Stimulated activated naive CD8-positive, alpha-beta T cell treated with anti-CD3 and anti-CD28 coated beads, Interleukin-15, amount 100 ng/mL, for 72 hours (primary cell): ENCODE measurements around the gene CADM4.
"Not testable (repeated sequence)": the region's sequence is repeated elsewhere in the genome, so short reads cannot be mapped to it uniquely, and the experiment has no call there.

ENCODE experiments used
- ATAC-seq: fragments of 150-1000 bp; cut with Tn5 transposase; 2 replicates; pipeline ENCODE4 v1.10.0; 2021; ENCODE audit warnings: mild to moderate bottlenecking, moderate library complexity
- DNase-seq, 2 donors: peaks; one replicate each; pipeline ENCODE4 v3.0.0; 2021 to 2022
- H3K27ac Mint-ChIP-seq, 2 donors: one replicate each; pipeline ENCODE4 v1.8.0; 2022; ENCODE audit warnings: mild to moderate bottlenecking in 2 of 2, mixed read lengths in 2 of 2, moderate library complexity in 2 of 2
- H3K27me3 Mint-ChIP-seq: one replicate; pipeline ENCODE4 v1.8.0; 2022; ENCODE audit warnings: mixed read lengths
- H3K4me1 Mint-ChIP-seq: one replicate; pipeline ENCODE4 v1.8.0; 2022; ENCODE audit warnings: mild to moderate bottlenecking, mixed read lengths
- H3K4me3 Mint-ChIP-seq, 2 donors: one replicate each; pipeline ENCODE4 v1.8.0; 2022; ENCODE audit warnings: mild to moderate bottlenecking in 2 of 2, mixed read lengths in 2 of 2, moderate library complexity in 1 of 2
- H3K9me3 Mint-ChIP-seq, 2 donors: one replicate each; pipeline ENCODE4 v1.8.0; 2022; ENCODE audit warnings: mixed read lengths in 2 of 2

CADM4 gene

GRCh38 chr19:43594710-43595604 lies 44.7 kb downstream of the CADM4 start:
- peak; percentile 74 to 80 for DNase-seq
- Mint-ChIP-seq H3K4me3 (peak overlapping the region; percentile 92 to 98), H3K27ac (peak overlapping the region; percentile 99 to 100), H3K4me1 (peaks cover 70% of the 10 kb centered on the region), H3K27me3 (no peaks in the 10 kb centered on the region), H3K9me3 (no peaks in the 10 kb centered on the region)
- peak; percentile 71 for ATAC-seq

- DNase-seq: no peak
- H3K4me1 Mint-ChIP-seq: peaks cover 74% of the 10 kb centered on the region
- no peaks in the 10 kb centered on the region for H3K9me3 Mint-ChIP-seq
- no peaks in the 10 kb centered on the region for H3K27me3 Mint-ChIP-seq
- peak overlapping the region; percentile 49 to 92 for H3K4me3 Mint-ChIP-seq
- no peak overlapping the region for H3K27ac Mint-ChIP-seq
- no peak for ATAC-seq
These were observed 45.5 kb downstream of the CADM4 start for GRCh38 chr19:43594081-43594697.

GRCh38 chr19:43592800-43593350 lies 46.8 kb downstream of the CADM4 start:
- H3K4me1 Mint-ChIP-seq: peaks cover 62% of the 10 kb centered on the region
- no peak overlapping the region for H3K4me3 Mint-ChIP-seq
- H3K9me3 Mint-ChIP-seq: no peaks in the 10 kb centered on the region
- peak overlapping the region in 1 of 2 donors; percentile 97 for H3K27ac Mint-ChIP-seq
- no peaks in the 10 kb centered on the region for H3K27me3 Mint-ChIP-seq
- DNase-seq (no peak), ATAC-seq (no peak)

GRCh38 chr19:43591904-43592772 lies 47.5 kb downstream of the CADM4 start:
- Mint-ChIP-seq H3K27ac (peak overlapping the region in 1 of 2 donors; percentile 97), H3K4me3 (no peak overlapping the region), H3K9me3 (no peaks in the 10 kb centered on the region), H3K27me3 (no peaks in the 10 kb centered on the region), H3K4me1 (peaks cover 54% of the 10 kb centered on the region)
- DNase-seq: no peak
- no peak for ATAC-seq

- DNase-seq: no peak
- peak overlapping the region; percentile 19 to 35 for H3K27ac Mint-ChIP-seq
- H3K4me3 Mint-ChIP-seq: no peak overlapping the region
- H3K27me3 Mint-ChIP-seq: no peaks in the 10 kb centered on the region
- peaks cover 58% of the 10 kb centered on the region for H3K4me1 Mint-ChIP-seq
- H3K9me3 Mint-ChIP-seq: no peaks in the 10 kb centered on the region
- no peak for ATAC-seq
These were observed 50.0 kb downstream of the CADM4 start for GRCh38 chr19:43589678-43590077.

- Mint-ChIP-seq H3K4me1 (peaks cover 57% of the 10 kb centered on the region), H3K27ac (peak overlapping the region in 1 of 2 donors; percentile 35), H3K27me3 (no peaks in the 10 kb centered on the region), H3K9me3 (no peaks in the 10 kb centered on the region), H3K4me3 (no peak overlapping the region)
- DNase-seq: no peak
- no peak for ATAC-seq
These were observed 50.4 kb downstream of the CADM4 start for GRCh38 chr19:43589277-43589676.

DNA sequence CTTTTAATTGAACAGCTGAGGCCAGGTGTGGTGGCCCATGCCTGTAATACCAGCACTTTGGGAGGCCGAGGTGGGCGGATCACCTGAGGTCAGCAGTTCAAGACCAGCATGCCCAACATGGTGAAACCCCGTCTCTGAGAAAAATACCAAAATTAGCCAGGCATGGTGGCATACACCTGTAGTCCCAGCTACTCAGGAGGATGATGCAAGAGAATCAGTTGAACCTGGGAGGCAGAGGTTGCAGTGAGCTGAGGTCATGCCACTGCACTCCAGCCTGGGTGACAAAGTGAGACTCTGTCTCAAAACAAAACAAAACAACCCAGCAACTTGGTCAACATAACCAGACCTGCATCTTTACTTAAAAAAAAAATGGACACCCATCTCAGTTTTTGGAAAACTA lies 52.6 kb downstream of the CADM4 start:
- not testable (repeated sequence) for H3K27ac Mint-ChIP-seq, H3K4me3 Mint-ChIP-seq, ATAC-seq, DNase-seq, H3K9me3 Mint-ChIP-seq, H3K27me3 Mint-ChIP-seq
- peaks cover 46% of the 10 kb centered on the region for H3K4me1 Mint-ChIP-seq

- Mint-ChIP-seq H3K9me3 (no peaks in the 10 kb centered on the region), H3K27me3 (no peaks in the 10 kb centered on the region), H3K4me1 (peaks cover 53% of the 10 kb centered on the region), H3K4me3 (no peak overlapping the region), H3K27ac (no peak overlapping the region)
- no peak for DNase-seq
- no peak for ATAC-seq
These were observed 53.3 kb downstream of the CADM4 start for GRCh38 chr19:43586346-43586745.

DNA sequence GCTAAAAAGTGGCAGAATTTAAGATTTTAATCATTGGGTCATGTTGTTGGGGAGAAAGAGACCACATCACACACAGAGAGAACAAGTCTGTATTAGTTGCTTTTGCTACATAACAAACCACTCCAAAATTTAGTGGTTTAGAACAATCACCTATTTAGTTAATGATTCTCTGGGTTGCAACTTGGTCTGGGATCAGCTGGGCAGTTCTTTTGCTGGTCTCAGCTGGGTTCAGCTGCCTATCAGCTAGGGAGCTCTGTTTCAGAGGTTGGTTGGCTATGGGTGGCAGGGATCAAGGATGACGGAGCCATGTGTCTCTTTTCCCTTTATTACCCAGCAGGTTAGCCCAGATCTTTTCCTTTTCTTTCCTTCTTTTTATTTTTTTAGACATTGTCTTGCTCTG lies 55.2 kb downstream of the CADM4 start:
- peak overlapping the region; percentile 11 to 59 for H3K27ac Mint-ChIP-seq
- DNase-seq (no peak), ATAC-seq (no peak)
- no peaks in the 10 kb centered on the region for H3K27me3 Mint-ChIP-seq
- peaks cover 53% of the 10 kb centered on the region for H3K4me1 Mint-ChIP-seq
- H3K9me3 Mint-ChIP-seq: no peaks in the 10 kb centered on the region
- no peak overlapping the region for H3K4me3 Mint-ChIP-seq

DNA sequence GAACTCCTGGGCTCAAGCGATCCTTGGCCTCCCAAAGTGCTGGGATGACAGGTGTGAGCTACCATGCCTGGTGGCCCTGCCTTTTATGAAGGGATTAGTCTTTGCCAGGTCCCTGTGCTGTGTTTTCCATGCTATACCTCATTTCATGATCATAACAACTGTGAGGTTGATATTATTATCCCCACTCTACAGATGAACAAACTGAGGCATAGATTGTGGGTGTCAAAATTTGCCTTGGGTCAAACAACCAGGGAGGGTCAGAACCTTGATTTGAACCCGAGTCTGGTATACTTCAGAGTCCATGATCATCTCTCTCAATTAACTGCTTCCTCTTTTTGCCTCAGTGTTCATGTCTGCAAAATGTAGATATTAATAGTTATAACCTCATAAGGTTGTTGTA lies 57.2 kb downstream of the CADM4 start:
- Mint-ChIP-seq H3K4me1 (peaks cover 65% of the 10 kb centered on the region), H3K4me3 (no peak overlapping the region), H3K27me3 (no peaks in the 10 kb centered on the region), H3K27ac (no peak overlapping the region), H3K9me3 (no peaks in the 10 kb centered on the region)
- ATAC-seq: no peak
- DNase-seq: no peak

GRCh38 chr19:43581467-43581866 lies 58.2 kb downstream of the CADM4 start:
- H3K4me3 Mint-ChIP-seq: peak overlapping the region; percentile 85 to 97
- DNase-seq (no peak), ATAC-seq (no peak)
- no peaks in the 10 kb centered on the region for H3K9me3 Mint-ChIP-seq
- H3K4me1 Mint-ChIP-seq: peaks cover 72% of the 10 kb centered on the region
- H3K27me3 Mint-ChIP-seq: no peaks in the 10 kb centered on the region
- peak overlapping the region in 1 of 2 donors; percentile 77 for H3K27ac Mint-ChIP-seq

DNA sequence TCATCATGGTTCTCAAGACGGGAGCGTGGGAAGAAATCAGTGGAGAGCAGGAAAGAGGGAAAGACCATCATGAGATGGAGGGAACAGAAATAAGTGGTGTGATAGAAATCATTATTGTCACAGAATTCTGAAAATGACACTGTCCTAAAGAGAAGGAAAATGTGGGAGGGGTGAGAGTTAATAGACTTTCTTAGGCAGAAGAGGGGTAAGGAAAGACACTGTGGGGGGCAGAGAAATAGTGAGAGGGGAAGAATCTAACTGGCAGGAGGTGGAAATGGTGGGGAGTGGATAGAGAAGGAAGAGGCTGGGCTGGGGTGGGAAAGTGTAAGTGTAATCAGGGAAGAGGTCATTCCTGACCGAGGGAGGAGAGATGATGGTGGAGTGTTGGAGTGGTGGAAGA lies 60.9 kb downstream of the CADM4 start:
- no peaks in the 10 kb centered on the region for H3K9me3 Mint-ChIP-seq

DNA sequence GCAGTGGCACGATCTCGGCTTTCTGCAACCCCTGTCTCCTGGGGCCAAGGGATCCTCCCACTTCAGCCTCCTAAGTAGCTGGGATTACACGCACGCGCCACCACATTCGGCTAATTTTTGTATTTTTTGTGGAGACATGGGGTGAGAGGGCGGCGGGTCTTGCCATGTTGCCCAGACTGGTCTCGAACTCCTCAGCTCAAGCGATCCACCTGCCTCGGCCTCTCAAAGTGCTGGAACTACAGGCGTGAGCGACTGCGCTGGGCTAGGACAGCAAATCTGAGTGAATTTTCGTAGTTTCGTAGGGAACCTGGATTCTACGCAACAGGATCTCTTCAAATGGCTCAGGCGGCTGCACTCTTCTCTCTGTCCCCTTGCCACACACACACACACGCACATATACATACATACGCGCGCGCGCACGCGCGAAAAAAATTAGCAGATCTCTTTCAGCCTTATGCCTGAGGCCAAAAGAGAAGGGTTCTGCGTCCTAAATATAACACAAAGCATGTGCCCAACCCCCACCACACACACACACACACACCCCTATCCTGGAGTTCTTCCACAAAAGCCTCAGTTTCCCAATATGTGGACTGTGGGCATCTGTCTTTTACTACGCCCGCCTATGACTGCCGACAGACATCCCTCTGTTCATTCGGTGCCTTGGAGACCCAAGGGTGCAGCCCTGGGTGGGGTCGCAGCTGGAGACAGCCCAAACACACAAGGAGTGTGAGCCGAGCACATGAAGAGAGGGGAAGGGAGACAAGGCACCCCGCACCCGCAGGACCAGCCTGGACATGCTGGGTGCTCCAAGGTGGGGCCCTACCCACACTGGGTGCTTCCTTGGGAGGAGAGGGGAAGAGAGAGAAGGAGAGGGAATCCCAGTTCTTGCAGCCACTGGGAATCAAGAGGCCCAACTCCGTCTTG lies 63.4 kb downstream of the CADM4 start:
- no peak for ATAC-seq
- H3K4me3 Mint-ChIP-seq: peak overlapping the region; percentile 99
- no peak for DNase-seq
- peaks cover 64% of the 10 kb centered on the region for H3K4me1 Mint-ChIP-seq
- H3K27me3 Mint-ChIP-seq: no peaks in the 10 kb centered on the region
- peak overlapping the region in 1 of 2 donors; percentile 88 for H3K27ac Mint-ChIP-seq
- no peaks in the 10 kb centered on the region for H3K9me3 Mint-ChIP-seq

More for the DNA sequence above, 60.9 kb downstream of the CADM4 start:
- peak overlapping the region; percentile 57 to 85 for H3K4me3 Mint-ChIP-seq
- ATAC-seq: no peak
- no peaks in the 10 kb centered on the region for H3K27me3 Mint-ChIP-seq
- H3K4me1 Mint-ChIP-seq: peaks cover 69% of the 10 kb centered on the region
- no peak for DNase-seq
- H3K27ac Mint-ChIP-seq: peak overlapping the region; percentile 2 to 67

DNA sequence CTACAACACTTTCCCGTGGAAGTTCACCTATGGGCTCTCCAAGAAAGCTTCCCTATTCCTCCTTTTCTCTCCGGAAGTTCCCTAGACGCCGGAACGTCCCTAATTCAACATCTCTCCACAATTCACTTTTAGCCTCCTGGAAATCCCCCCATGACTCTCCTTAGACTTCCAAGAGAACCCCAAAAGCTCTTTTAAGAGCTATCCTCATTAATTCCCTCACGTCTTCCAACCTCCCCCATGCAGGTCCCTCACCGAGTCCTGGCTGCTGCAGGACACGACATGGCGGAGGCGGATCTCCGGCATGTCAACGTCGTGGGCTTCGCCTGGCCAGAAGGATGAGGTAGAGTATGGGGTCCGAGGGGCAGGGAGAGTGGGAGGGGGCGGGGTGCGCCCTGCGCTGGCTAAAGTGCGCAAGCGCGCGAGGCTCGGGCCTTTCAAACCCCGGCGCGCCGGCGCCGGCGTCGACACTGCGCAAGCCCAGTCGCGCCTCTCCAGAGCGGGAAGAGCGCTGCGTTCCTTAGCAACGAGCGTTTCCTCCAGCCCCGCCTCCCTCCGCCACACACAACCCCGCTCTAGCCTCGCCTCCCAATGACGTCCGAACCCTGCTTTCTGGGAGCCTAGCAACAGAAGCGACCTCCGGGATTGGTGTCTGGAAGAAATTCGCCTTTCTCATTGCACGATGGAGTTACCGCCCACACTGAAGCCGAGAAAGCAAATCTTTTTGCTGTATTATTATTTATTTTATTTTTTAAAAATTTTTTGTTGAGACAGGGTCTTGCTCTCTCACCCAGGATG lies 64.3 kb downstream of the CADM4 start, which contains the start of the genes PINLYP and XRCC1:
Gene PINLYP (plus strand): TSS at position 646 of the 795 bp plus-strand sequence. CDS start 1,391 bp downstream, outside the sequence.
Gene XRCC1 (minus strand): TSS at position 372 of the 795 bp plus-strand sequence. CDS start 69 bp downstream, at position 303.
- ATAC-seq: peak; percentile 99
- Mint-ChIP-seq H3K9me3 (no peaks in the 10 kb centered on the region), H3K27ac (peak within 1 kb of the TSS; percentile 98), H3K27me3 (no peaks in the 10 kb centered on the region), H3K4me1 (peaks cover 61% of the 10 kb centered on the region), H3K4me3 (peak within 1 kb of the TSS; percentile 99)
- peak; percentile 91 to 96 for DNase-seq
